Fibroblast of the aortic adventitia (primary cell): Measurements from ENCODE around the gene UCHL5. TPM values are rescaled to one million over a fixed set of nuclear protein-coding genes. Genes with fewer than 3 reads are reported as not detected.

Source experiments
- DNase-seq: peaks from one replicate; pipeline ENCODE4 v3.0.0-alpha.2; 2010; ENCODE audit warnings: low read depth
- H3K4me3 ChIP-seq: 2 replicates; pipeline ENCODE4 v1.5.1; 2011; ENCODE audit warnings: low read depth, mild to moderate bottlenecking, control low read depth, low read length, moderate library complexity
- total RNA-seq: library from RNA; depleted of rRNA; stranded (reverse); fragments of >200 nt; gene quantifications from 2 replicates; pipeline ENCODE4 v1.2.3, GENCODE V29; 2012; ENCODE audit warnings: low replicate concordance
- TF ChIP-seq, protein P1 (sequence below): IDR thresholded peaks from 2 replicates; pipeline ENCODE4 v1.5.1; 2011; ENCODE audit warnings: mild to moderate bottlenecking, low read length, control low read depth, inconsistent platforms; ENCODE audit not compliant: insufficient read depth

The UCHL5 gene
- total RNA-seq, 1 donor = 35.6 TPM

DNA sequence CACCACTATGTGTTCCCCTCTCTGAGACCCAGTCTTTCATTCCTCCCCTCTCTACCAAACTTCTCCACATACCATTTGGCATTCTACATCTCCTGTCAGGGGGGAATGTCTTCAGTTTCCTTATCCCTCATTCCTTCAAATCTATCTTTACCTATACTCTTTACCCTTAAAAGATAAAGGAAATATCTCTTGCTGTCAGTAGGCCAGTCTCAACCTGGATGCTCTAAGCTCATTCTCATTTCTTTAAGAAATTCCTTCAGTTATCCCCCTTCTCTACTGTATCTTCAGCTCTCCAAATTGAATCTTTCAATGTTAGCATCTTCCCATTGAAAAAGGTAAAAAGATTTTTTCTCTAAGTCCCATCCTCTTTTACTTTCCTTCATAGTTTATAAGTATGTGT is 6.8 kb upstream of the UCHL5 start:
- H3K4me3 ChIP-seq = no peak overlapping the region
- DNase-seq = no peak
- TF ChIP-seq, protein P1, sequence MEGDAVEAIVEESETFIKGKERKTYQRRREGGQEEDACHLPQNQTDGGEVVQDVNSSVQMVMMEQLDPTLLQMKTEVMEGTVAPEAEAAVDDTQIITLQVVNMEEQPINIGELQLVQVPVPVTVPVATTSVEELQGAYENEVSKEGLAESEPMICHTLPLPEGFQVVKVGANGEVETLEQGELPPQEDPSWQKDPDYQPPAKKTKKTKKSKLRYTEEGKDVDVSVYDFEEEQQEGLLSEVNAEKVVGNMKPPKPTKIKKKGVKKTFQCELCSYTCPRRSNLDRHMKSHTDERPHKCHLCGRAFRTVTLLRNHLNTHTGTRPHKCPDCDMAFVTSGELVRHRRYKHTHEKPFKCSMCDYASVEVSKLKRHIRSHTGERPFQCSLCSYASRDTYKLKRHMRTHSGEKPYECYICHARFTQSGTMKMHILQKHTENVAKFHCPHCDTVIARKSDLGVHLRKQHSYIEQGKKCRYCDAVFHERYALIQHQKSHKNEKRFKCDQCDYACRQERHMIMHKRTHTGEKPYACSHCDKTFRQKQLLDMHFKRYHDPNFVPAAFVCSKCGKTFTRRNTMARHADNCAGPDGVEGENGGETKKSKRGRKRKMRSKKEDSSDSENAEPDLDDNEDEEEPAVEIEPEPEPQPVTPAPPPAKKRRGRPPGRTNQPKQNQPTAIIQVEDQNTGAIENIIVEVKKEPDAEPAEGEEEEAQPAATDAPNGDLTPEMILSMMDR = no peak

DNA sequence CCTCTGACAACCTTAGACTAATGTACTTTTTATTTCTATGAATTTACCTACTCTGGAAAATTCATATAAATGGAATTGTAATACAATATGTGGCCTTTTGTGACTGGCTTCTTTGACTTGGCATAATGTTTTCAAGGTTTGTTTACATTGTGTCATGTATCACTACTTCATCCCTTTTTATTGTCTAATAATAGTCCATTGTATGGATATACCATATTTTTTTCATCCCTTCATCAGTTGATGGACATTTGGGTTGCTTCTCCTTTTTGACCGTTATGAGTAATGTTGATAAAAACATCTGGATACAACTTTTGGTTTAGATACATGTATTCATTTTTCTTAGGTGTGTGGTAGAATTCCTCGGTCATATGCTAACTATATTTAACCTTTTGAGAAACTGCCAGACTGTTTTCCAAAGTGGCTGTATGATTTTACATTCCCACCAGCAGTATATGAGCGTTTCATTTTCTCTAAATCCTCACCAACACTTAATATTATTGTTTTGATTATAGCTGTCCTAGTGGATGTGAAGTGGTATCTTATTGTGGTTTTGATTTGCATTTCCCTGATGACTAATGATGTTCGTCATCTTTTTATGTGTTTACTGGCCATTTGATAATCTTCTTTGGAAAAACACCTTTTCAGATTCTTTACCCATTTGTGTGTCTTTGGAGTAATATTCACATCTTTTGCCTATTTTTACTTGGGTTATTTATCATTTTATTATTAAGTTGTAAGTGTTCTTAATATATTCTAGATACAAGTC is 3.7 kb upstream of the UCHL5 start:
- TF ChIP-seq, protein P1 = no peak
- DNase-seq = no peak
- H3K4me3 ChIP-seq = no peak overlapping the region

DNA sequence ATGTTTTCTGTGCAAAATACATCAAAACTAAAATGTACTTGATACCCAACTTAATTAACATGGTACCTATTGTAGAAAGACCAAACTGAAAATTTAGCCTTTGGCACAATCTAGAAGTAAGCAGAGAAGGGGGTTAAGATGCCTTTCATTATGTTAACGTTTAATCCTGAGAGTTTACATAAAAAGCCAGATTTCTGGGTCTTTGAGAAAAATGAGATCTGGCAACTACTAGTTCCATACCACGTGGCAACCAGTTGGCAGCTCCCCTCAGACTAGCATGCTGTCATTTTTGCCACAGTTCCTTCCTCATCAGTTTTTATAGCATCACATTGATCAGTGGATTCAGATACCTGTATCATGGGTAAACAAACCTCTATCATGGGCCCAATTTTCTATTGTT is 1.8 kb upstream of the UCHL5 start:
- TF ChIP-seq, protein P1 = no peak
- peak overlapping the region; percentile 97 for H3K4me3 ChIP-seq
- DNase-seq = peak; percentile 26

DNA sequence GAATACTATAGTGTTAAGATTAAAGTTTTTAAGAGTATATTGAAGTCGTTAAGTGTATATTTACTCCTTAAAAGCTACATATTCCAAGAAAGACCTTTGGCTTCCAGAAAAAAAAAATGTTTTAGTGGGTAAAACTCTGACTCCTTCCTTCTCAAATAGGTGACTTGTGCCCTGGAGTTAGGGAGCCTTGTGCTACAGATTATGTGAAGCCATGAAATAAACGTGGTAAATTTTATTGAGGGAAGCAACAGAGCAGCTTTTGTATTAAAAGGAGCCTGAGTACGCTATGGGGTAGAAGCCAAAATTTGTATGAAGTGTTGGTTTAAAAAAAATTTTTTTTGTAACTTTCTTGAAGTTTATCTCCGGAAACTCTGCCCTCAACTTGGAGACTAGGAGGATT is 1.2 kb upstream of the UCHL5 start:
- TF ChIP-seq, protein P1 = no peak
- peak overlapping the region; percentile 97 for H3K4me3 ChIP-seq
- no peak for DNase-seq

DNA sequence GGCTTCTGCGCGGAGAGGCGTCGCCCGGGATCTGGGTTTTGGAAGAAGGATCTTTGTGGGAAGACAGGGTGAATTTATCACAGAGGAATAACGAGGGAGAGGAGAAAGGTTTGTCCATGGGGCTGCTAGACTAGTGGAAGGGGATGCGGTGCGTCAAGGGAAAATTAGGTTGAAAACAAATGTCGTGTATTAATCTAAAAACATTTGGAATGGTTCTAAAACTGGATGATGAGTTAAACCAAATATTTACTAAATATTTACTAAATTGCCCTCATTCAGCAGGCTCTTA is 899 bp upstream of the UCHL5 start:
- TF ChIP-seq, protein P1 = no peak
- DNase-seq = no peak
- peak overlapping the region; percentile 97 for H3K4me3 ChIP-seq

DNA sequence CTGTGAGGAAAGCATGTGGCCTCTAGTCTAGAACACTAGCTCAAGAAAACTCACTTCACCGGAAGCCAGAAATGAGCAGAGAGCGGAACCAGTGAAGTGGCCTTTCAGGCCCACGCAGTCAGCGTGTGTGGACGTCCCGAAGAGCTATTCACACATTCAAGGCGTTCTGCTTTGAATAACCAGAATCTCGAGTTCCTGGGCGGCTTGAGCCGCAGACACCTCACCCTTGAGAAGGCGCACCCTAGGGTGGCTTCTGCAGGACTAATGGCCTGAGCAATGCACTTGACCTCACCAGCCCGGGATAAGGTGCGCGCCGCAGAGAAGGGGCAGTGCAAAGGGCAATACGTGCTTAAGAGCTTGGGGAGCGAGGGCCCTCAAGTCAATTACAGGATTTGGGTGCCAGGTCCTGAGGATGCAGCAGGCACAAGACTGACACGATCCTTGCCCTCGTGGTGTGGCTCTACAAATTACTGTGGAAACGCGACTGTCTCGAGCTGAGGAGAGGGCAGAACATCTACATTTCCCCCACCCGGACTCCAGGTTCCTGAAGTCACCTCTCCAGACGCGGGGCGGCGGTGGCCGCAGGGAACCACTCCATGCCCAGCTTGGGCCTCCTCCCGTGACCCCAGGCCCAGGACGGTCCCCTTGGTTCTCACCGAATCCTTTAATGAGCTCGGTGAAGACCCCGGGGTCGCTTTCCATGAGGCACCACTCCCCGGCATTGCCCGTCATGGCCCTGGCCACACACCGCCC is 455 bp downstream of the UCHL5 start:
- peak; percentile 48 for DNase-seq
- peak overlapping the region; percentile 97 for H3K4me3 ChIP-seq
- TF ChIP-seq, protein P1 = no peak
